HUES6 (cell line): ENCODE data around the gene EIF4EBP2.

ENCODE experiments used
- H3K27ac ChIP-seq: 2 replicates; pipeline ENCODE4 v1.7.0; 2013; ENCODE audit warnings: low read depth, mild to moderate bottlenecking, low read length, inconsistent platforms
- H3K27me3 ChIP-seq: 2 replicates; pipeline ENCODE4 v1.6.1; 2013; ENCODE audit warnings: low read length; ENCODE audit not compliant: control insufficient read depth, insufficient read depth
- H3K36me3 ChIP-seq: 2 replicates; pipeline ENCODE4 v1.6.1; 2013; ENCODE audit warnings: low read length; ENCODE audit not compliant: control insufficient read depth, insufficient read depth
- H3K4me1 ChIP-seq: 2 replicates; pipeline ENCODE4 v1.6.1; 2013; ENCODE audit warnings: low read length; ENCODE audit not compliant: control insufficient read depth, insufficient read depth
- H3K4me3 ChIP-seq: 2 replicates; pipeline ENCODE4 v1.5.1; 2013; ENCODE audit warnings: low read depth, low read length
- H3K9ac ChIP-seq: one replicate; pipeline ENCODE4 v1.6.1; 2013; ENCODE audit warnings: mild to moderate bottlenecking, low read length
- H3K9me3 ChIP-seq: 2 replicates; pipeline ENCODE4 v1.6.1; 2013; ENCODE audit warnings: low read depth, low read length; ENCODE audit not compliant: control insufficient read depth, insufficient read depth

Gene EIF4EBP2

DNA sequence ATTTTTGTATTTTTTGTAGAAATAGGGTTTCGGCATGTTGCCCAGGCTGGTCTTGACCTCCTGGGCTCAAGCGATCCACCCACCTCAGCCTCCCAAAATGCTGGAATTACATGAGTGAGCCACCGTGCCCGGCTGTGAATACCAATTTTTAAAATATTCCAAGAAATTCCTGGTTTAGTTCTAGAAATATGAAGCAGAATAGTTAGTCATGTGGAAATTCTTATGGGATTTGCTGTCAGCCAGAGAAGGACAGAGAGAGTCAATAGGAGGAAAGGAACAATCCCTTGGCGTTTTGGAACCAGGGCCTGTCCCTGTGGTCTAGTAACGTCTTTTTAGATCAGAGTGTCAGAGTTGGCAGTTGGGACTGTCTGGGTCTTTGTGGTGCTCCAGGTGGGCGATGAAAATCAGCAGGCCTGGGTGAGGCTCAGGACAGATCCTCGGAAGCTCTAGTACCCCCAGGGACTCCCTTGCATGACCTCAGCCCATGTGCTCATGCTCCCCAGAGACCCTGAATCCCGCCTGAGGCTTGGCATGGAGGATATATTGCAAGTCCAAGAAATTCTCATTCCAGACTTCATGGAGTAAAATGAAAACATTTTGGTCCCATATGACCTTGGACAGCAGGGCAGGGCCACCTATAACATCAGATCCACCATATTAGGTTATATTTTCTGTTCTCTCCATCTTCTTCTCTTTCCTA lies 29.8 kb downstream of the EIF4EBP2 start:
- Histone ChIP-seq H3K36me3 (peaks cover 72% of the 10 kb centered on the region), H3K27me3 (peaks cover 3% of the 10 kb centered on the region; the same call in 1 of the 2 replicates), H3K4me1 (peaks cover 5% of the 10 kb centered on the region; the same call in 1 of the 2 replicates), H3K27ac (no peak overlapping the region), H3K9ac (no peak overlapping the region), H3K4me3 (no peak overlapping the region), H3K9me3 (no peaks in the 10 kb centered on the region)

DNA sequence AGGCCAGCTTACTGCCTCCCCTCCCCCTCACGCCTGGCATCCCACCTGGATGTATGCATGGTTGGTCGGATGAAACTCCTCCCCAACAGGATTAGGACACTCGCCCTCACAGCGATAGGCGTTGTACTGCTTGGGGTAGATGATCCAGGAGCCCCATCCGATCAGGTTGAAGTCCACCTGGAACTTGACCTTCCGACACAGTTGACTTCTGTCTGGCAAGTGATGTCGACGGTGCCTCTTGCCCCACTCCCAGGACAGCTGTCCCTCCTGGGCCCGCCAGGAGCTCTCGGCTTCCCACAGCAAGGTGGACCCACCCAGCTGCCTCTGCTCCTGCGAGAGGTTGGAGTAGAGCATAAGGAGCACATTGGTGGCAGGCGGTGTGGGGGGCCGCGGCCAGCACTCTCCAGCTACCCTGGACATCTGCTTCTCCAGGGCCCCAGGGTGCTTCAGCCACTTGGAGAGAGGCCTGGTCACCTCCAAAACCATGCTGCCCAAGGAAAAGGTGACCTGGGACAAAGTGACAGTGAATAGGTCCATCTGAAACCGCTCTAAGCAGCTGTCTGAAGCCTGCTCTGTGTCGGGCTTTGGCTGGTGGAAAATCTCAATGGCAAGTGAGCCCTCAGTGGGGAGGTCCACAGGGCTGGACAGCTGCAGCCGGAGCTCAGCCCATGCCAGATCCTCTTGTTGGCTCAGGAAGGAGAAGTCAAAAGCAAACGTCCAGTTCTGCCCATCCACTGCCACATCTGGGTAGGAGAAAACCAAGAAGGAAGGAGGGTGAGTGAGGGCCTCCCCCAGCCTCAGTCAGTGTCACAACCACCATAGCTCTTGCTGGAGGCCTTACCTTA lies 31.5 kb downstream of the EIF4EBP2 start:
- Histone ChIP-seq H3K36me3 (peaks cover 61% of the 10 kb centered on the region), H3K4me1 (peaks cover 11% of the 10 kb centered on the region), H3K9ac (no peak overlapping the region), H3K27ac (no peak overlapping the region), H3K9me3 (no peaks in the 10 kb centered on the region), H3K27me3 (peaks cover 18% of the 10 kb centered on the region), H3K4me3 (no peak overlapping the region)

DNA sequence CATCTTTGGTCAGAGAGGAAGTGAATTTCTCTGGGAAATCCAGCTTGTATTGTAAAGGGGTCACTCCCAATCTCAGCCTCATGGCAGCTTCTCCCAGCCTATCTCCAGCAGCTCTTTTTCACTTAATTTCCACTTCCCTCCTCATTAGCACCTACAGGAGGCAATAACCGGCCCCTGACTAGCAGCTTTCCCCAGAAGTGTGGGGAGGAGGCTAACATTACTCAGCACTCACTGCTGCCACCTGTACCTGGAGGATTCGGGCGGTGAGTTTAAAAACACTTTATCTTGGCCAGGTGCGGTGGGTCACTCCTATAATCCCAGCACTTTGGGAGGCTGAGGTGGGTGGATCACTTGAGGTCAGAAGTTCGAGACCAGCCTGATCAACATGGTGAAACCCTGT lies 33.8 kb downstream of the EIF4EBP2 start:
- Histone ChIP-seq H3K4me3 (no peak overlapping the region), H3K4me1 (peaks cover 25% of the 10 kb centered on the region), H3K9ac (no peak overlapping the region), H3K9me3 (no peaks in the 10 kb centered on the region), H3K27me3 (peaks cover 41% of the 10 kb centered on the region), H3K27ac (no peak overlapping the region), H3K36me3 (peaks cover 39% of the 10 kb centered on the region)

GRCh38 chr10:70440296-70441160 lies 36.6 kb downstream of the EIF4EBP2 start:
- Histone ChIP-seq H3K4me1 (peaks cover 40% of the 10 kb centered on the region), H3K4me3 (peak overlapping the region; percentile 77), H3K9me3 (no peaks in the 10 kb centered on the region), H3K27ac (peak overlapping the region; percentile 93; the same call in 1 of the 2 replicates), H3K9ac (peak overlapping the region; percentile 98), H3K36me3 (peaks cover 13% of the 10 kb centered on the region), H3K27me3 (peaks cover 45% of the 10 kb centered on the region)

DNA sequence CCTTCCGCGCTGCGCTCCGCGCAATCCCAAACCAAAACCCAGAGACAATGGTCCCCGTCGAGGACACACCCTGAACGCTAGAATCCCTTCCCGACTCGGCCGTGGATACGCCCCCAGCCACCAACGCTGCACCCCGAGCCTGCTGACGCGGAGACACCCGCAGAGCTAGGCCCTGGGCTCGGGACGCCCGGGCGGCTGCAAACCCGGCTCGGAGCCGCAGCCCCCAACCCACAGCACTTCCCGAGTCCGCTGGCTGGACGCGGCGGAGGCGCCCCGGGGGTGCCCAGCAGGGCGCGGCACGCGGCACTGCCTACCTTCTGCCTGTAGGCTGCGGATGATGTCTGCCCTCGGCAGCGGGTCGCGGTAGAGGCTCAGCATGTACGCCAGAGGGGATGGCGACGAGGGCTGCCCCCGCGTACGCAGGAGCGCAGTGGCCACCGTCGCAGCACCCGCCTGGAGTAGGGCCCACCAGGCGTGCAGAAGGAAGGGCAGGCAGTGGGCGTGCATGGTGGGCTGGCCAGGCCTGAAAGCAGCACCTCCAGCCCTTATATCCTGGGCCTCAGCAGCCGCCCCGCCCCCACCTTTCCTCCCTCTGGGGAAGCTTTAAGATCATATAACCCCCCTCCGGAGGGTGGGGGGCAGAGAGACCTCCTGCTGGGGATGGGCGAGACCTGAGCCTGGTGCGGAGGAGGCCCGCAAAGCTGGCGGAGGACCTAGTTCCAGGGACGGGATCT lies 37.4 kb downstream of the EIF4EBP2 start, which contains the start of gene NODAL:
TSS of gene NODAL (minus strand) at position 521 of the 734 bp plus-strand sequence. CDS start at position 507, 14 bp downstream.
- H3K27me3 ChIP-seq: peaks cover 45% of the 10 kb centered on the region
- peaks cover 6% of the 10 kb centered on the region; the same call in 1 of the 2 replicates for H3K36me3 ChIP-seq
- peaks cover 48% of the 10 kb centered on the region for H3K4me1 ChIP-seq
- H3K9ac ChIP-seq: peak within 1 kb of the TSS; percentile 98
- peak within 1 kb of the TSS; percentile 93 for H3K27ac ChIP-seq
- peak within 1 kb of the TSS; percentile 77 for H3K4me3 ChIP-seq
- H3K9me3 ChIP-seq: no peaks in the 10 kb centered on the region

DNA sequence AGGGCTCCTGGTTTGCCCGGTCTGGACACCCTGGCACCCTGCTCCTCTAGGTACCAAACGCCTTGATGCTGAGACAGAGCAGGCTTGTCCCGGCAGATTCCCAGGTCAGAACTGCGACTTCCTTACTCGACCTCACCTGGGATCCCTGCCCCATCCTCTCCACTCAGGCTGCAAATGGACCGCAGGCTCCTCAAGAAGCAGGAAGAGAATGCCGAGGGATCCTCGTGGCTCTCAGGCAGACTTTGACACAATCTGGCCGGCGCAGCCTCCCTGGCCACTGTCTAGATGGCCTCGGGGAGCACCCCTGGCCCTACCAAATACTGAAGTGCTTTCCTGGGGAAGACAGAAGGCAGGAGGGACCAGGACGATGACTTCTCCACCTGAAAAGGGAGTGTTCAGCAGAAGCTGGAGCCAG lies 38.0 kb downstream of the EIF4EBP2 start:
- Histone ChIP-seq H3K9ac (peak overlapping the region; percentile 98), H3K4me3 (peak overlapping the region; percentile 77)

GRCh38 chr10:70442332-70442988 lies 38.5 kb downstream of the EIF4EBP2 start:
- Histone ChIP-seq H3K4me1 (peaks cover 49% of the 10 kb centered on the region), H3K36me3 (peaks cover 6% of the 10 kb centered on the region; the same call in 1 of the 2 replicates), H3K27me3 (peaks cover 45% of the 10 kb centered on the region), H3K9me3 (no peaks in the 10 kb centered on the region), H3K4me3 (peak overlapping the region; percentile 77), H3K27ac (peak overlapping the region; percentile 93; the same call in 1 of the 2 replicates), H3K9ac (peak overlapping the region; percentile 98)

More for the DNA sequence above, 38.0 kb downstream of the EIF4EBP2 start:
- Histone ChIP-seq H3K4me1 (peaks cover 52% of the 10 kb centered on the region), H3K9me3 (no peaks in the 10 kb centered on the region), H3K27ac (peak overlapping the region; percentile 93), H3K36me3 (peaks cover 6% of the 10 kb centered on the region; the same call in 1 of the 2 replicates), H3K27me3 (peaks cover 45% of the 10 kb centered on the region)

GRCh38 chr10:70444744-70445143 lies 40.8 kb downstream of the EIF4EBP2 start:
- Histone ChIP-seq H3K36me3 (no peaks in the 10 kb centered on the region), H3K27me3 (peaks cover 34% of the 10 kb centered on the region), H3K27ac (no peak overlapping the region), H3K4me3 (no peak overlapping the region), H3K9me3 (no peaks in the 10 kb centered on the region), H3K9ac (no peak overlapping the region), H3K4me1 (peaks cover 45% of the 10 kb centered on the region)

DNA sequence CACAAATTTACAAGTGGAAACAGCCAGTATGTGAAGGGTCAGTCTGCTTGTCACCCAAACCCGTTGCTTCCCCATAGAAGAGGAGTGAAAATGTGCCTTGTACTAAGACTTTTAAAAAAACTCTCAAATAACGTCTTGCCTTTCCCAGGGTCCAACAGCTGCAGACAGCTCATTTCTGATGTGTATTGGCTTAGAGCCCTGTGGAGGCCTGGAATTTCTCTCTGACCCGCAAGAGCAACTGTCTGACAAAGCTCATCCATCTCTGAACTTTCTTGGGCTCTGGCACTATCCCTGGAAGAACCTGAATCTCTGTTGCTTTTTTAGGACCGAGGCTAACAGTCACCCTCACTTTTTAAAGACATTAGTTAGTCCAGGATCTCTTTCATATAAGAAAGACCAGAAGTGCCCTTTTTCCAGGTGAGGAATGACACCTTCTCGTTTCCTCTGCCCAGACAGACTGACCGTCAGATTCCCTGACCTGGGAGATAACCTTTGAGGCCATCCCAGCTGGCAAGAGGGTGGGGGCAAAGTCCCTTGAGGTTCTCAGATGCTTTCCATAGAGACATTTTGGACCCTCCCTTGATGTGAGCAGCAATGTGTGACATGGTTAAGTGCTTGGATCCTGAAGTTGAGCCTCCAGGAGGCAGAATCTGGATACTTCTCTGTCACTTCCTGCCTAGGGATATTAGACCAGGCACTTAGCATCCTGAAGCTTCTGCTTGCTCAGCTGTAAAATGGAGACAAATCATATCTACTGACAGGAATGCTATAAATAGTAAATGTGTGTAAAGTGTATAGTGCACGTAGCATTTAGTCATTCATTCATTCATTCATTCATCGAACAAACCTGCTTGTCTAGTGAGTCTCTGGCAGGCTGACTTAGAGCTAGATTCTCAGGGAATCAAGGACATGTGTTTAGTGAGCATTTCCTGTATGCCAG lies 42.0 kb downstream of the EIF4EBP2 start:
- peak overlapping the region; percentile 51 for H3K9ac ChIP-seq
- no peaks in the 10 kb centered on the region for H3K36me3 ChIP-seq
- H3K27me3 ChIP-seq: peaks cover 22% of the 10 kb centered on the region
- H3K4me3 ChIP-seq: no peak overlapping the region
- peaks cover 52% of the 10 kb centered on the region for H3K4me1 ChIP-seq
- peak overlapping the region; percentile 41; the same call in 1 of the 2 replicates for H3K27ac ChIP-seq
- H3K9me3 ChIP-seq: no peaks in the 10 kb centered on the region
